Vagina (tissue), 2 donors: ENCODE results near the gene WWC2. TPM values are rescaled to one million over a fixed set of nuclear protein-coding genes. Genes with fewer than 3 reads are reported as not detected.

Experiments used
- DNase-seq, 2 donors: peaks; one replicate each; pipeline ENCODE4 v3.0.0-alpha.2; 2017; ENCODE audit errors: extremely low spot score in 2 of 2
- H3K27ac ChIP-seq: fragments of 200-600 bp; sonication (generic); one replicate; pipeline ENCODE4 v1.5.1; 2019
- H3K27me3 ChIP-seq: fragments of 200-600 bp; sonication (generic); one replicate; pipeline ENCODE4 v1.5.1; 2019
- H3K36me3 ChIP-seq, 2 donors: fragments of 200-600 bp; sonication (generic); one replicate each; pipeline ENCODE4 v1.5.1; 2017 to 2019
- H3K4me1 ChIP-seq: fragments of 200-600 bp; sonication (generic); one replicate; pipeline ENCODE4 v1.5.1; 2019
- H3K4me3 ChIP-seq, 2 donors: fragments of 200-600 bp; sonication (generic); 1 replicate in 1 of 2; 2 replicates in 1 of 2; pipeline ENCODE4 v1.5.1; 2016 to 2019
- H3K9me3 ChIP-seq: fragments of 200-600 bp; sonication (generic); one replicate; pipeline ENCODE4 v1.5.1; 2019
- CTCF ChIP-seq, 3 experiments: fragments of 450-650 bp in 2 of 3; fragments of 200-600 bp in 1 of 3; sonication (generic) in 1 of 3; IDR thresholded peaks; one replicate each; pipeline ENCODE4 v1.5.1; 2017 to 2019; ENCODE audit warnings: antibody characterized with exemption in 3 of 3, mild to moderate bottlenecking in 2 of 3, moderate library complexity in 2 of 3
- POLR2A ChIP-seq, 2 donors: fragments of 450-650 bp; IDR thresholded peaks; one replicate each; pipeline ENCODE4 v1.6.1; 2017; ENCODE audit warnings: antibody characterized with exemption in 2 of 2, mild to moderate bottlenecking in 2 of 2, moderate library complexity in 2 of 2
- POLR2AphosphoS5 ChIP-seq, 2 donors: sonication (generic); formaldehyde crosslinking; IDR thresholded peaks; one replicate each; pipeline ENCODE4 v1.9.0; 2017; ENCODE audit warnings: antibody characterized with exemption in 2 of 2, mild to moderate bottlenecking in 2 of 2, low read depth in 1 of 2; ENCODE audit not compliant: insufficient read depth in 1 of 2
- intact Hi-C: fragments of 100-400 bp; cut with DNase I; formaldehyde crosslinking; loops from one replicate; pipeline ENCODE4 v1.15.1; 2023
- total RNA-seq: library from RNA; depleted of rRNA; stranded (reverse); fragments of >200 nt; gene quantifications from one replicate; pipeline ENCODE4 v1.2.3, GENCODE V29; 2016

WWC2 gene
- total RNA-seq, 1 donor from 2014 or later: 24.3 TPM

GRCh38 chr4:183304538-183304937 is 205.5 kb downstream of the WWC2 start:
- Histone ChIP-seq H3K4me1 (no peaks in the 10 kb centered on the region), H3K9me3 (no peaks in the 10 kb centered on the region), H3K4me3 (no peak overlapping the region), H3K27ac (no peak overlapping the region), H3K36me3 (no peaks in the 10 kb centered on the region), H3K27me3 (no peaks in the 10 kb centered on the region)
- TF ChIP-seq POLR2A (IDR thresholded peaks at IDR 0.05): no peak
- TF ChIP-seq CTCF (IDR thresholded peaks at IDR 0.05): no peak
- no peak for TF ChIP-seq POLR2AphosphoS5 (IDR thresholded peaks at IDR 0.05; ENCODE audit: insufficient read depth in 1 of 2, low read depth in 1 of 2)
- DNase-seq: no peak
- intact Hi-C loops: no loop called here

- DNase-seq: no peak
- intact Hi-C loops: no loop called here
- Histone ChIP-seq H3K27ac (no peak overlapping the region), H3K9me3 (no peaks in the 10 kb centered on the region), H3K4me3 (no peak overlapping the region), H3K36me3 (no peaks in the 10 kb centered on the region), H3K4me1 (no peaks in the 10 kb centered on the region), H3K27me3 (no peaks in the 10 kb centered on the region)
- no peak for TF ChIP-seq CTCF (IDR thresholded peaks at IDR 0.05)
Measured at GRCh38 chr4:183306811-183307210, 207.8 kb downstream of the WWC2 start.

GRCh38 chr4:183312841-183313240 is 213.8 kb downstream of the WWC2 start:
- H3K9me3 ChIP-seq: no peaks in the 10 kb centered on the region
- H3K36me3 ChIP-seq: peaks cover 0 to 22% of the 10 kb centered on the region in 2 donors
- no peak for DNase-seq
- no peaks in the 10 kb centered on the region for H3K4me1 ChIP-seq
- no peaks in the 10 kb centered on the region for H3K27me3 ChIP-seq
- TF ChIP-seq CTCF (IDR thresholded peaks at IDR 0.05): no peak
- no peak for TF ChIP-seq POLR2A (IDR thresholded peaks at IDR 0.05)
- no peak for TF ChIP-seq POLR2AphosphoS5 (IDR thresholded peaks at IDR 0.05; ENCODE audit: insufficient read depth in 1 of 2, low read depth in 1 of 2)
- no peak overlapping the region for H3K27ac ChIP-seq
- intact Hi-C loops: no loop called here
- no peak overlapping the region for H3K4me3 ChIP-seq

- no peak for DNase-seq
- Histone ChIP-seq H3K4me1 (no peaks in the 10 kb centered on the region), H3K27me3 (no peaks in the 10 kb centered on the region), H3K4me3 (no peak overlapping the region), H3K27ac (no peak overlapping the region), H3K9me3 (no peaks in the 10 kb centered on the region), H3K36me3 (peaks cover 0 to 22% of the 10 kb centered on the region in 2 donors)
- TF ChIP-seq POLR2A (IDR thresholded peaks at IDR 0.05): no peak
- no peak for TF ChIP-seq CTCF (IDR thresholded peaks at IDR 0.05)
- no peak for TF ChIP-seq POLR2AphosphoS5 (IDR thresholded peaks at IDR 0.05; ENCODE audit: insufficient read depth in 1 of 2, low read depth in 1 of 2)
- intact Hi-C loops: no loop called here
Measured at GRCh38 chr4:183314336-183314735, 215.3 kb downstream of the WWC2 start.

- H3K4me1 ChIP-seq: no peaks in the 10 kb centered on the region
- no peak overlapping the region for H3K4me3 ChIP-seq
- no peak overlapping the region for H3K27ac ChIP-seq
- TF ChIP-seq POLR2A (IDR thresholded peaks at IDR 0.05): no peak
- no peak for TF ChIP-seq CTCF (IDR thresholded peaks at IDR 0.05)
- TF ChIP-seq POLR2AphosphoS5 (IDR thresholded peaks at IDR 0.05; ENCODE audit: insufficient read depth in 1 of 2, low read depth in 1 of 2): no peak
- intact Hi-C loops: no loop called here
- H3K9me3 ChIP-seq: no peaks in the 10 kb centered on the region
- DNase-seq: no peak
- peaks cover 0 to 22% of the 10 kb centered on the region in 2 donors for H3K36me3 ChIP-seq
- H3K27me3 ChIP-seq: no peaks in the 10 kb centered on the region
Measured at GRCh38 chr4:183314806-183315205, 215.7 kb downstream of the WWC2 start.
